SU-DHL-6 (cell line): ENCODE results near the gene LCNL1.

ENCODE experiments used
- EZH2phosphoT487 ChIP-seq: fragments of 200-600 bp; sonication (generic), shearing (Covaris generic); conservative IDR thresholded peaks from 2 replicates; pipeline ENCODE4 v1.6.1; 2018; ENCODE audit warnings: mild to moderate bottlenecking, antibody characterized with exemption, low read length, moderate library complexity, mixed read lengths
- TF ChIP-seq, protein P1 (sequence below): fragments of 200-600 bp; sonication (generic); IDR thresholded peaks from one replicate; pipeline ENCODE4 v1.5.1; 2017; ENCODE audit warnings: antibody characterized with exemption, mild to moderate bottlenecking, low read length, moderate library complexity; ENCODE audit not compliant: insufficient read depth, poor library complexity, severe bottlenecking

DNA sequence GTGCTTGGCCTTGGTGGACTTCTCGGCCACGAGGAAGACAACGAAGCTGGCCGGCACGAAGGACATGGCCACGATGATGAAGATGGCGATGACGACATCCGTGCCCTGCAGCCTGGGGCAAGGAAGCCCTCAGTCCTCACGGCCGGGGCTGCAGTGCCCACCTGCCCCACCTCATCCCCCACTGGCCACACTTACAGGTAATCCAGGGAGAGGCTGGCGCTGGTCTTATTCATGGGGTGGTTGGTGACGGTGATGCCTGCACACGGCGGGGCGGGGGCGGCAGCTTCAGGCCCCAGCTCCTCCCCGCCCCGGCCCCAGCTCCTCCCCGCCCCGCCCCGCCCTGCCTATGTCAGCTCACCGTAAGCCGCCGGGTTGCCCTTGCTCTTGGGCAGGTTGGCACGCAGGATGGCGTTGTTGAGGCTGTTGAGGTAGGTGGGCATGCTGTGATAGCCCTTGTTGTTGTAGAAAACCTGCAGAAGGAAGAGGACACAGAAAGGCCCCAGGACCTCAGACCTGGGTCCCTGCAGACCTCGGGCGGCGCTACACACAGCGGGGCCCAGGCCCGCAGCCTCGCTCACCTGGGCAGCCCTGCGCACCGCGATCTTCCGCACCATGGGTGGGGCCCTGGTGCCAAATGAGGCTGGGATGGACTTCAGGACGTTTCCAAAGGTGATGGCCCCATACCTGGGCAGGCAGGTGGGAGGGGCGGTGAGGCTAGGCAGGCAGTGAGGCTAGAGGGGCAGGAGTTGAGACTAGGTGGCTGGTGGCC is 29.3 kb downstream of the LCNL1 start:
- no peak for TF ChIP-seq EZH2phosphoT487
- TF ChIP-seq, protein P1, sequence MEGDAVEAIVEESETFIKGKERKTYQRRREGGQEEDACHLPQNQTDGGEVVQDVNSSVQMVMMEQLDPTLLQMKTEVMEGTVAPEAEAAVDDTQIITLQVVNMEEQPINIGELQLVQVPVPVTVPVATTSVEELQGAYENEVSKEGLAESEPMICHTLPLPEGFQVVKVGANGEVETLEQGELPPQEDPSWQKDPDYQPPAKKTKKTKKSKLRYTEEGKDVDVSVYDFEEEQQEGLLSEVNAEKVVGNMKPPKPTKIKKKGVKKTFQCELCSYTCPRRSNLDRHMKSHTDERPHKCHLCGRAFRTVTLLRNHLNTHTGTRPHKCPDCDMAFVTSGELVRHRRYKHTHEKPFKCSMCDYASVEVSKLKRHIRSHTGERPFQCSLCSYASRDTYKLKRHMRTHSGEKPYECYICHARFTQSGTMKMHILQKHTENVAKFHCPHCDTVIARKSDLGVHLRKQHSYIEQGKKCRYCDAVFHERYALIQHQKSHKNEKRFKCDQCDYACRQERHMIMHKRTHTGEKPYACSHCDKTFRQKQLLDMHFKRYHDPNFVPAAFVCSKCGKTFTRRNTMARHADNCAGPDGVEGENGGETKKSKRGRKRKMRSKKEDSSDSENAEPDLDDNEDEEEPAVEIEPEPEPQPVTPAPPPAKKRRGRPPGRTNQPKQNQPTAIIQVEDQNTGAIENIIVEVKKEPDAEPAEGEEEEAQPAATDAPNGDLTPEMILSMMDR = no peak
